RWPE1 (cell line): ENCODE data around the gene CUL4A.

Experiments
- CTCF ChIA-PET: fragments of 350-600 bp; sonication (Branson Sonifier 250); formaldehyde crosslinking; extraction: SDS; loops from one replicate; lab custom pipeline; 2021; lab: Yijun Ruan, JAX
- POLR2A ChIA-PET: fragments of 400-600 bp; formaldehyde crosslinking; extraction: SDS; loops from one replicate; lab custom pipeline; 2020; ENCODE audit warnings: antibody characterized with exemption; ENCODE audit not compliant: low non-redundant PET; lab: Yijun Ruan, JAX
- DNase-seq: peaks from one replicate; pipeline ENCODE4 v3.0.0; 2012; ENCODE audit warnings: low spot score
- H3K27ac ChIP-seq: fragments of 450-650 bp; 2 replicates; pipeline ENCODE4 v1.5.1; 2017
- CTCF ChIP-seq: fragments of 450-650 bp; conservative IDR thresholded peaks from 2 replicates; pipeline ENCODE4 v1.5.1; 2017; ENCODE audit warnings: low read depth, mild to moderate bottlenecking

Gene CUL4A

GRCh38 chr13:113169277-113170272, 39.8 kb upstream of the CUL4A start:
- H3K27ac ChIP-seq: no peak overlapping the region
- no peak for DNase-seq
- no peak for TF ChIP-seq CTCF
- CTCF ChIA-PET: interaction anchor here (0.6 kb wide), 1 partner anchor 8 kb away, joined by 4 read pairs; no protein-coding TSS in a partner anchor
- POLR2A ChIA-PET: no interaction called here

GRCh38 chr13:113170511-113170910, 38.9 kb upstream of the CUL4A start:
- TF ChIP-seq CTCF: no peak
- CTCF ChIA-PET: no interaction called here
- POLR2A ChIA-PET: no interaction called here
- no peak for DNase-seq
- H3K27ac ChIP-seq: no peak overlapping the region

GRCh38 chr13:113171250-113172125, 37.9 kb upstream of the CUL4A start:
- ChIA-PET CTCF (no interaction called here), POLR2A (no interaction called here)
- no peak for TF ChIP-seq CTCF
- H3K27ac ChIP-seq: no peak overlapping the region
- DNase-seq: no peak

GRCh38 chr13:113172419-113172926, 36.9 kb upstream of the CUL4A start:
- no peak for TF ChIP-seq CTCF
- ChIA-PET CTCF (no interaction called here), POLR2A (no interaction called here)
- H3K27ac ChIP-seq: peak overlapping the region; percentile 4; the same call in 1 of the 2 replicates
- DNase-seq: no peak

- POLR2A ChIA-PET: no interaction called here
These were observed 33.1 kb upstream of the CUL4A start for GRCh38 chr13:113176280-113176679.

More at GRCh38 chr13:113176280-113176679, 33.1 kb upstream of the CUL4A start:
- DNase-seq: no peak
- CTCF ChIA-PET: no interaction called here
- H3K27ac ChIP-seq: peak overlapping the region; percentile 38; the same call in 1 of the 2 replicates
- TF ChIP-seq CTCF: no peak
